ENCODE data around the gene TMEM200A. TPM values are rescaled to one million over a fixed set of nuclear protein-coding genes. Genes with fewer than 3 reads are reported as not detected.
"Not testable (repeated sequence)": the region's sequence is repeated elsewhere in the genome, so short reads cannot be mapped to it uniquely, and the experiment has no call there.

The TMEM200A gene
- total and polyA plus RNA-seq, 11 donors = 0.15 to 1.9 (median 0.42) TPM; not detected in 6

DNA sequence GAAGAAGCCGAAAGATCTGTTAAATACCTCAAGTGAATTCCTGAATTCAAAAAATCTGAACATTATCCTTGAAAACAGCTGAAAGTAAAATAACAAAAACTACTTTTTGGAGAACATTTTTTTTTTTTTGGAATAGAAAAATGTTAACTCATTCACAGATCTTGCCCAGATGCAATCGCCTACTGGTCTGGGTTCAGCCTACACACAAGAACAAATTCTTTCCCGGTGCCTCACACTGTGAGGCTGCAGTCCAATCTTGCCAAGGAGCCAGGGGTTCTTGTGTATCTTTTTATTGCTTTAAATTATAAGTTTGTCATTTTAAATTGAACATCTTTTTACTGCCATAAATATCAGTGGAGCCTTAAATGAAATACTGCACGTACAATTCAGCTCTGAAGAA, 41.2 kb upstream of the TMEM200A start:
- H3K36me3 ChIP-seq = no peaks in the 10 kb centered on the region
- 74 to 85% (median 78%) methylated on average over 4 of the region's 4 CpGs for WGBS, 4 donors
- H3K27ac ChIP-seq = no peak overlapping the region
- intact Hi-C loops (cut with DNase I) = loop anchor here in 9 of 10 donors (2.0 to 10.0 kb wide), 6 partner anchors 370 to 550 kb away; no protein-coding TSS in a partner anchor
- no peak overlapping the region for H3K4me3 ChIP-seq
- no peaks in the 10 kb centered on the region for H3K4me1 ChIP-seq
- DNase-seq = no peak
- no peak for ATAC-seq
- TF ChIP-seq POLR2A (IDR thresholded peaks at IDR 0.05) = no peak
- TF ChIP-seq, protein P1, sequence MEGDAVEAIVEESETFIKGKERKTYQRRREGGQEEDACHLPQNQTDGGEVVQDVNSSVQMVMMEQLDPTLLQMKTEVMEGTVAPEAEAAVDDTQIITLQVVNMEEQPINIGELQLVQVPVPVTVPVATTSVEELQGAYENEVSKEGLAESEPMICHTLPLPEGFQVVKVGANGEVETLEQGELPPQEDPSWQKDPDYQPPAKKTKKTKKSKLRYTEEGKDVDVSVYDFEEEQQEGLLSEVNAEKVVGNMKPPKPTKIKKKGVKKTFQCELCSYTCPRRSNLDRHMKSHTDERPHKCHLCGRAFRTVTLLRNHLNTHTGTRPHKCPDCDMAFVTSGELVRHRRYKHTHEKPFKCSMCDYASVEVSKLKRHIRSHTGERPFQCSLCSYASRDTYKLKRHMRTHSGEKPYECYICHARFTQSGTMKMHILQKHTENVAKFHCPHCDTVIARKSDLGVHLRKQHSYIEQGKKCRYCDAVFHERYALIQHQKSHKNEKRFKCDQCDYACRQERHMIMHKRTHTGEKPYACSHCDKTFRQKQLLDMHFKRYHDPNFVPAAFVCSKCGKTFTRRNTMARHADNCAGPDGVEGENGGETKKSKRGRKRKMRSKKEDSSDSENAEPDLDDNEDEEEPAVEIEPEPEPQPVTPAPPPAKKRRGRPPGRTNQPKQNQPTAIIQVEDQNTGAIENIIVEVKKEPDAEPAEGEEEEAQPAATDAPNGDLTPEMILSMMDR (IDR thresholded peaks at IDR 0.05) = no peak
- peaks cover 0 to 3% (median 0%) of the 10 kb centered on the region in 12 donors for H3K9me3 ChIP-seq
- peaks cover 0 to 2% (median 0%) of the 10 kb centered on the region in 9 donors for H3K27me3 ChIP-seq

- TF ChIP-seq, protein P1 (IDR thresholded peaks at IDR 0.05) = no peak
- TF ChIP-seq POLR2A (IDR thresholded peaks at IDR 0.05) = no peak
- H3K9me3 ChIP-seq = peaks cover 0 to 4% (median 0%) of the 10 kb centered on the region in 12 donors
- H3K27me3 ChIP-seq = peaks cover 0 to 2% (median 0%) of the 10 kb centered on the region in 9 donors
- H3K4me3 ChIP-seq = no peak overlapping the region
- H3K36me3 ChIP-seq = no peaks in the 10 kb centered on the region
- H3K27ac ChIP-seq = no peak overlapping the region
- no peaks in the 10 kb centered on the region for H3K4me1 ChIP-seq
- intact Hi-C loops (cut with DNase I) = loop anchor here in 7 of 10 donors (10.0 kb wide), 3 partner anchors 368 to 548 kb away; no protein-coding TSS in a partner anchor
- no peak for DNase-seq
- 76 to 84% (median 83%) methylated on average over 3 of the region's 3 CpGs for WGBS, 4 donors
- ATAC-seq = no peak
Observed at GRCh38 chr6:130326496-130326895, 39.3 kb upstream of the TMEM200A start.

- intact Hi-C loops (cut with DNase I) = no loop called here
- Histone ChIP-seq H3K9me3 (peaks cover 0 to 1% (median 0%) of the 10 kb centered on the region in 12 donors), H3K27ac (no peak overlapping the region), H3K27me3 (no peaks in the 10 kb centered on the region), H3K4me1 (no peaks in the 10 kb centered on the region), H3K36me3 (no peaks in the 10 kb centered on the region), H3K4me3 (no peak overlapping the region)
- ATAC-seq (no peak), DNase-seq (no peak)
- TF ChIP-seq, protein P1 (IDR thresholded peaks at IDR 0.05) = no peak
- no peak for TF ChIP-seq POLR2A (IDR thresholded peaks at IDR 0.05)
- 52 to 68% (median 63%) methylated on average over 3 of the region's 3 CpGs for WGBS, 4 donors
Observed at GRCh38 chr6:130337534-130337933, 28.3 kb upstream of the TMEM200A start.

GRCh38 chr6:130346324-130346723, 19.5 kb upstream of the TMEM200A start:
- H3K4me1 ChIP-seq; DNase-seq; H3K4me3 ChIP-seq; ATAC-seq; H3K27me3 ChIP-seq; H3K9me3 ChIP-seq; intact Hi-C loops (cut with DNase I); H3K27ac ChIP-seq; H3K36me3 ChIP-seq: not testable (repeated sequence)
- 73 to 85% (median 80%) methylated on average over 9 of the region's 9 CpGs for WGBS, 4 donors

DNA sequence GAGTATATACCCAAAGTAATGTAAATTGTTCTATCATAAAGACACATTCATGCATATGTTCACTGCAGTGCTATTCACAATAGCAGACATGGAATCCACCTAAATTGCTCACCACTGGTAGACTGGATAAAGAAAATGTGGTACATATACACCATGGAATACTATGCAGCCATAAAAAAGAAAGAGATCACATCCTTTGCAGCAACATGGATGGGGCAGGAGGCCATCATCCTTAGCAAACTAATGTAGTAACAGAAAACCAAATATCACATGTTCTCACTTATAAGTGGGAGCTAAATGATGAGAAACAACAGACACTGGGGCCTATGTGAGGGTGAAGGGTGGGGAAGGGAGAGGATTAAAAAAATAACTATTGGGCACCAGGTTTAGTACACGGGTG, 11.5 kb upstream of the TMEM200A start:
- 64 to 86% (median 73%) methylated on average over 1 of the region's 1 CpG for WGBS, 4 donors
- intact Hi-C loops (cut with DNase I) = no loop called here
- ATAC-seq (no peak), DNase-seq (no peak)
- H3K4me3 ChIP-seq = no peak overlapping the region
- H3K27ac ChIP-seq = no peak overlapping the region
- H3K36me3 ChIP-seq = no peaks in the 10 kb centered on the region
- H3K9me3 ChIP-seq = peaks cover 0 to 11% (median 0%) of the 10 kb centered on the region in 12 donors
- no peaks in the 10 kb centered on the region for H3K4me1 ChIP-seq
- H3K27me3 ChIP-seq = no peaks in the 10 kb centered on the region
- TF ChIP-seq, protein P1 (IDR thresholded peaks at IDR 0.05) = no peak
- TF ChIP-seq POLR2A (IDR thresholded peaks at IDR 0.05) = no peak
